Chondrocyte (in vitro differentiated cells): ENCODE data around the gene PMIS2. TPM values are rescaled to one million over a fixed set of nuclear protein-coding genes. Genes with fewer than 3 reads are reported as not detected.

Source experiments
- DNase-seq: peaks from one replicate; pipeline ENCODE4 v3.0.0; 2021; ENCODE audit warnings: mixed read lengths, low spot score
- H3K27ac Mint-ChIP-seq: one replicate; pipeline ENCODE4 v1.8.0; 2021; ENCODE audit warnings: mild to moderate bottlenecking, moderate library complexity, mixed read lengths; ENCODE audit not compliant: unreplicated experiment
- H3K27me3 Mint-ChIP-seq: 2 replicates; pipeline ENCODE4 v1.8.0; 2021; ENCODE audit warnings: low read depth, mixed read lengths
- H3K36me3 Mint-ChIP-seq: 2 replicates; pipeline ENCODE4 v1.8.0; 2021; ENCODE audit warnings: low read depth, mixed read lengths
- H3K4me1 Mint-ChIP-seq: 2 replicates; pipeline ENCODE4 v1.8.0; 2021; ENCODE audit warnings: low read depth, mild to moderate bottlenecking, mixed read lengths
- H3K4me3 Mint-ChIP-seq: one replicate; pipeline ENCODE4 v1.8.0; 2021; ENCODE audit warnings: mild to moderate bottlenecking, moderate library complexity, mixed read lengths; ENCODE audit not compliant: unreplicated experiment
- H3K9me3 Mint-ChIP-seq: 2 replicates; pipeline ENCODE4 v1.8.0; 2021; ENCODE audit warnings: low read depth, mixed read lengths
- total RNA-seq: library from RNA; stranded (reverse); gene quantifications from 3 replicates; pipeline ENCODE4 v1.2.1, GENCODE V29; 2021
- TF ChIP-seq, protein P1 (sequence below): fragments of 200-600 bp; sonication (generic); IDR thresholded peaks from 2 replicates; pipeline ENCODE4 v1.5.0; 2021; ENCODE audit warnings: antibody characterized with exemption, mild to moderate bottlenecking, moderate library complexity

The PMIS2 gene
- total RNA-seq, 1 donor from 2014 or later = not detected

- peaks cover 12% of the 10 kb centered on the region for H3K36me3 Mint-ChIP-seq
- no peak overlapping the region for H3K27ac Mint-ChIP-seq
- H3K27me3 Mint-ChIP-seq = no peaks in the 10 kb centered on the region
- no peak for DNase-seq
- no peaks in the 10 kb centered on the region for H3K9me3 Mint-ChIP-seq
- H3K4me1 Mint-ChIP-seq = peaks cover 21% of the 10 kb centered on the region
- peak overlapping the region; percentile 95 for H3K4me3 Mint-ChIP-seq
- TF ChIP-seq, protein P1, sequence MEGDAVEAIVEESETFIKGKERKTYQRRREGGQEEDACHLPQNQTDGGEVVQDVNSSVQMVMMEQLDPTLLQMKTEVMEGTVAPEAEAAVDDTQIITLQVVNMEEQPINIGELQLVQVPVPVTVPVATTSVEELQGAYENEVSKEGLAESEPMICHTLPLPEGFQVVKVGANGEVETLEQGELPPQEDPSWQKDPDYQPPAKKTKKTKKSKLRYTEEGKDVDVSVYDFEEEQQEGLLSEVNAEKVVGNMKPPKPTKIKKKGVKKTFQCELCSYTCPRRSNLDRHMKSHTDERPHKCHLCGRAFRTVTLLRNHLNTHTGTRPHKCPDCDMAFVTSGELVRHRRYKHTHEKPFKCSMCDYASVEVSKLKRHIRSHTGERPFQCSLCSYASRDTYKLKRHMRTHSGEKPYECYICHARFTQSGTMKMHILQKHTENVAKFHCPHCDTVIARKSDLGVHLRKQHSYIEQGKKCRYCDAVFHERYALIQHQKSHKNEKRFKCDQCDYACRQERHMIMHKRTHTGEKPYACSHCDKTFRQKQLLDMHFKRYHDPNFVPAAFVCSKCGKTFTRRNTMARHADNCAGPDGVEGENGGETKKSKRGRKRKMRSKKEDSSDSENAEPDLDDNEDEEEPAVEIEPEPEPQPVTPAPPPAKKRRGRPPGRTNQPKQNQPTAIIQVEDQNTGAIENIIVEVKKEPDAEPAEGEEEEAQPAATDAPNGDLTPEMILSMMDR = no peak
Measured at GRCh38 chr19:35546532-35546931, 39.4 kb upstream of the PMIS2 start.

- DNase-seq = no peak
- Mint-ChIP-seq H3K36me3 (peaks cover 10% of the 10 kb centered on the region), H3K9me3 (no peaks in the 10 kb centered on the region), H3K27me3 (no peaks in the 10 kb centered on the region), H3K4me3 (no peak overlapping the region), H3K4me1 (peaks cover 19% of the 10 kb centered on the region), H3K27ac (no peak overlapping the region)
- TF ChIP-seq, protein P1 = peak; percentile 81
Measured at GRCh38 chr19:35549174-35549788, 36.7 kb upstream of the PMIS2 start.

DNA sequence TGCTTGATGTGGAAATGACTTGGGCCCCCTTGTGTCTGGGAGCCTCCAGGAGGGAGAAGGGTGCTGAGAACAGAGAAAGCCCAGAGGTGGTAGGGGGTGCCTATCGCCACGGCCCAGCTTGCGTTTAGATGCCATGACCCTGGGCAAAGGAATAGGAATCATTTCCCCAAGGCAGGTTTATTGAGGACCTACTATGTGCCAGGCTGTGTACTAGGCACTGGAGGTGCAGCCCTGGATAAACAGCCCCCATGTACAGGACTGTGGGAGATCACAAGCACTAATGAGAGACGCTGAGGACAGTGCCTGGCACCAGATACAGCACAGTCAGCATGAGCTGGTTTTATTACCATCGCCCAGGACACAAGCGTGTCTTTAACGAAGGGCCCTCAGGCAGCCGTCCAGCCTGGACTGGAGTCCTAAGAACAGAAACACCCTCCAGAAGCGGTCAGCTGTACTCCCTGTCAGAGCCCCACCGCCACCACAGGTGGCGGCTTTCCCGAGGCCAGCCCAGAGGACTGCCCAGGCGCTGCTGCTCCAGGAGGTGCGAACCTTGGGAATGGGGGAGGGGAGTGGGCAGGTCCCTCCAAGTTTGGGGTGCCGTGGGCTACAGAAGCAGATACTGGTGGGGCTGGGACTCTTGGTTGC is 36.0 kb upstream of the PMIS2 start:
- Mint-ChIP-seq H3K27me3 (no peaks in the 10 kb centered on the region), H3K4me1 (peaks cover 12% of the 10 kb centered on the region), H3K9me3 (no peaks in the 10 kb centered on the region), H3K4me3 (no peak overlapping the region), H3K36me3 (peaks cover 10% of the 10 kb centered on the region), H3K27ac (no peak overlapping the region)
- DNase-seq = no peak
- TF ChIP-seq, protein P1 = no peak

DNA sequence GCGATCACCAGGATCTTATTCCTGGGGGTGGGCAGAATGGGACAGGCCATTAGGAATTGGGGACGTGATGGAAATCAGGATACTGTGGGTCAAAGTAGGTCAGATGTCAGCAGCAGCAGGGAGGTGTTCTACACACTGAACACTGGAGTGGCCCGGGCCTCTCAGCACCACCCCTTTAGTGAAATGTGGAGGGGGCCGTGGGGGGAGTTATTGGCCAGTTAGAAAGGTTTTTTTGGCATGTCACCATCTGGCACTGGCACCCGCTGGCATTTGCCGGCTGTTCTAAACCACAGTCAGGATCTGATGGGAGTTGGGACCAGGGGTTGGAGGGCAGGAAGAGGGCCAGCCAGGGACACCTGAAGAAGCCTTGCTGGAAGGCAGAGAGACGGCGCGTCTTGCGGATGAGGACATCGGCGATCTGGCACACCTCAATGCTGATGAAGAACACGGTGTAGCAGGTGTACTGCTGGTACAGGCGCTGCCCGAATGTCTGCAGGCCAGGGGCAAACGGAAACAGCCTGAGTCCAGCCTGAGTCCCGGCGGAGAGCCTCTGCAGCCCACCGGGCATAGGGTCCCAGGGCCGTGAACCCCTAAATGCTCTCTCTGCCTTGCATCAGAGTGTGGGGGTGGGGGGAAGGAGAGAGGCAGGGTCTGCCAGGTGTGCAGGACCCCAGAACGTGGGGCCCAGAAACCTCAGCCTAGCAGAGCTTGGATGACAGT is 34.7 kb upstream of the PMIS2 start:
- H3K4me1 Mint-ChIP-seq = peaks cover 9% of the 10 kb centered on the region
- H3K4me3 Mint-ChIP-seq = no peak overlapping the region
- DNase-seq = no peak
- TF ChIP-seq, protein P1 = no peak
- H3K27ac Mint-ChIP-seq = no peak overlapping the region
- H3K27me3 Mint-ChIP-seq = no peaks in the 10 kb centered on the region
- no peaks in the 10 kb centered on the region for H3K9me3 Mint-ChIP-seq
- peaks cover 10% of the 10 kb centered on the region for H3K36me3 Mint-ChIP-seq

DNA sequence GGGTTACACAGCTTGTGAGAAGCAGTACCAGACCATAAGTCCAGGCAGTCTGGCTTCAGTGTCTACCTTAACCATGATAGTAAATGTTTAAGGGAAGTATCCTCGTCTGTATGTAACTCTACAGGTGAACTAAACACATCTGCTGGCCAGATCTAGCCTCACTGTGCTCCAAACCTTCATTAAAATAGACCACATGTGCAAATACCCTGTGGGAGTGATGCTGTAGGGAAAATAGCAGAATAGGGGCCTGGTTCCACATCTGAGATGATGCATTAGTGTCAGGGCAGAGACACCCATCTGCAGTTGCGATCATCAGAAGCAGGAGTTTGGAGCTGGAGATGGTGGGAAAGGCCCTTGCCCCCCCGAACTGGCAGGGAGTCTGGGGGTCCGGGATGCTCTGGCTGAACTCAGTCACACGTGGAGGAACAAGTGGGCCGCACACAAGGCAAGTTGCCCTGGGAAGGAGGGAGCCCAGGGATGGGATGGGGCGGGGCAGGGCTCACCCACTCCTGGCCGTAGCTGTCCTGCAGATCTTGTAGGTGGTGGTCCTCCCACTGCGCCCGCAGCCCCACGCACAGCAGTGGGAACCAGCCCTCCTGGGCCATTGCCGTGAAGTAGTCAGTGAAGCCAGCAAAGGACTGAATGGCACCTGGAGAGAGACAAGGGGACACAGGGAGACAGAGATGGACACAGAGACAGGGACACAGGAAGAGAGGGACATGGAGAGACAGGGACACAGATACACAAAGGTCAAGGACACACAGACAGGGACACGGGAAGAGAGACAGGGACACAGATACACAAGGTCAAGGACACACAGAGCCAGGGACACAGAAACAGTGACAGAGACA is 33.2 kb upstream of the PMIS2 start:
- Mint-ChIP-seq H3K4me1 (peaks cover 1% of the 10 kb centered on the region), H3K36me3 (peaks cover 10% of the 10 kb centered on the region), H3K27ac (no peak overlapping the region), H3K9me3 (no peaks in the 10 kb centered on the region), H3K4me3 (no peak overlapping the region), H3K27me3 (peaks cover 3% of the 10 kb centered on the region)
- TF ChIP-seq, protein P1 = no peak
- no peak for DNase-seq
